ENCODE data around the gene XPNPEP2.

Gene XPNPEP2

GRCh38 chrX:129728061-129728460, 10.7 kb upstream of the XPNPEP2 start:
- TF ChIP-seq CTCF (IDR thresholded peaks at IDR 0.05) = no peak

- no peak for TF ChIP-seq CTCF (IDR thresholded peaks at IDR 0.05)
Measured at GRCh38 chrX:129731228-129731627, 7.6 kb upstream of the XPNPEP2 start.

GRCh38 chrX:129732857-129733256, 5.9 kb upstream of the XPNPEP2 start:
- TF ChIP-seq CTCF (IDR thresholded peaks at IDR 0.05) = no peak

- TF ChIP-seq CTCF (IDR thresholded peaks at IDR 0.05) = no peak
Measured at GRCh38 chrX:129733335-129733734, 5.4 kb upstream of the XPNPEP2 start.

GRCh38 chrX:129736491-129736890, 2.3 kb upstream of the XPNPEP2 start:
- no peak for TF ChIP-seq CTCF (IDR thresholded peaks at IDR 0.05)

- no peak for TF ChIP-seq CTCF (IDR thresholded peaks at IDR 0.05)
Measured at GRCh38 chrX:129737916-129738315, 863 bp upstream of the XPNPEP2 start.

- TF ChIP-seq CTCF (IDR thresholded peaks at IDR 0.05) = no peak
Measured at GRCh38 chrX:129739578-129739977, 799 bp downstream of the XPNPEP2 start.

Measured in LNCAP (cell line).